Nephron (organoid): Measurements from ENCODE around the gene METRNL.

Experiments
- H3K27ac Mint-ChIP-seq, 3 experiments: 2 replicates each; pipeline ENCODE4 v1.8.0; 2020; ENCODE audit warnings: mixed read lengths in 3 of 3, mild to moderate bottlenecking in 2 of 3, moderate library complexity in 1 of 3
- H3K27me3 Mint-ChIP-seq: 2 replicates; pipeline ENCODE4 v1.8.0; 2021; ENCODE audit warnings: low read depth, mild to moderate bottlenecking, moderate library complexity, mixed read lengths
- H3K36me3 Mint-ChIP-seq: 2 replicates; pipeline ENCODE4 v1.8.0; 2020; ENCODE audit warnings: low read depth, mixed read lengths
- H3K4me1 Mint-ChIP-seq: 2 replicates; pipeline ENCODE4 v1.8.0; 2020; ENCODE audit warnings: mixed read lengths
- H3K4me3 Mint-ChIP-seq, 3 experiments: 2 replicates each; pipeline ENCODE4 v1.8.0; 2020; ENCODE audit warnings: mild to moderate bottlenecking in 3 of 3, mixed read lengths in 3 of 3, moderate library complexity in 2 of 3
- H3K9me3 Mint-ChIP-seq: 2 replicates; pipeline ENCODE4 v1.8.0; 2020; ENCODE audit warnings: mixed read lengths
- TF ChIP-seq, protein P1 (sequence below), 3 experiments: fragments of 200-600 bp; sonication (generic); IDR thresholded peaks; one replicate each; pipeline ENCODE4 v1.5.0; 2021; ENCODE audit warnings: antibody characterized with exemption in 3 of 3; ENCODE audit not compliant: unreplicated experiment in 3 of 3

The METRNL gene

DNA sequence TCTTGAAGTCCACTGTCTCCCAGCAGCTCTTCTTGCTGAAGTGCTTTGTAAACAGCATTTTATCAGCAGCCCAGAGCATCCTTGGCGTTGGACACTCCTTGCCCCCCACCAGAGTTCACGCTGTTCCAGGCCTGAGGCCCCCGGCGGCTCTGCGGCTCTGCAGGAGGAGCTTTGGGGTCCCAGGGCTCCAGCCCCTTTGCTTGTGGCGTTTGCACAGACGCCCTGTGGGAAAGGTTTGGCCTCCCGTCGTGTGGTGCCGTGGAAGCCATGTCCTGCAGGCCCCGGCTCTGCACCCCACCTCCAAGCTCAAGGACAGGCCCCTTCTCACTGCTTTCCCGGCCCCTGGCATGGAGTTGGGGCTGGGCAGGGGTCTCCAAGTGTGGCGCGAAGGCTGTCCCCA lies 14.1 kb downstream of the METRNL start:
- Mint-ChIP-seq H3K27me3 (peaks cover 4% of the 10 kb centered on the region), H3K4me1 (peaks cover 20% of the 10 kb centered on the region), H3K9me3 (no peaks in the 10 kb centered on the region), H3K4me3 (no peak overlapping the region), H3K27ac (no peak overlapping the region), H3K36me3 (peaks cover 12% of the 10 kb centered on the region)
- TF ChIP-seq, protein P1, sequence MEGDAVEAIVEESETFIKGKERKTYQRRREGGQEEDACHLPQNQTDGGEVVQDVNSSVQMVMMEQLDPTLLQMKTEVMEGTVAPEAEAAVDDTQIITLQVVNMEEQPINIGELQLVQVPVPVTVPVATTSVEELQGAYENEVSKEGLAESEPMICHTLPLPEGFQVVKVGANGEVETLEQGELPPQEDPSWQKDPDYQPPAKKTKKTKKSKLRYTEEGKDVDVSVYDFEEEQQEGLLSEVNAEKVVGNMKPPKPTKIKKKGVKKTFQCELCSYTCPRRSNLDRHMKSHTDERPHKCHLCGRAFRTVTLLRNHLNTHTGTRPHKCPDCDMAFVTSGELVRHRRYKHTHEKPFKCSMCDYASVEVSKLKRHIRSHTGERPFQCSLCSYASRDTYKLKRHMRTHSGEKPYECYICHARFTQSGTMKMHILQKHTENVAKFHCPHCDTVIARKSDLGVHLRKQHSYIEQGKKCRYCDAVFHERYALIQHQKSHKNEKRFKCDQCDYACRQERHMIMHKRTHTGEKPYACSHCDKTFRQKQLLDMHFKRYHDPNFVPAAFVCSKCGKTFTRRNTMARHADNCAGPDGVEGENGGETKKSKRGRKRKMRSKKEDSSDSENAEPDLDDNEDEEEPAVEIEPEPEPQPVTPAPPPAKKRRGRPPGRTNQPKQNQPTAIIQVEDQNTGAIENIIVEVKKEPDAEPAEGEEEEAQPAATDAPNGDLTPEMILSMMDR (IDR thresholded peaks at IDR 0.05; ENCODE audit: unreplicated experiment in 3 of 3), result no peak

DNA sequence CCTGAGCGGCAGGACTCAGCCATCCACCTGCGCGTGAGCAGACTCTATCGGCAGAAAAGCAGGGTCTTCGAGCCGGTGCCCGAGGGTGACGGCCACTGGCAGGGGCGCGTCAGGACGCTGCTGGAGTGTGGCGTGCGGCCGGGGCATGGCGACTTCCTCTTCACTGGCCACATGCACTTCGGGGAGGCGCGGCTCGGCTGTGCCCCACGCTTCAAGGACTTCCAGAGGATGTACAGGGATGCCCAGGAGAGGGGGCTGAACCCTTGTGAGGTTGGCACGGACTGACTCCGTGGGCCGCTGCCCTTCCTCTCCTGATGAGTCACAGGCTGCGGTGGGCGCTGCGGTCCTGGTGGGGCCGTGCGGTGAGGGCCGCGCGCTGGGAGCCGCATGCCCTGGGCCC lies 14.9 kb downstream of the METRNL start:
- H3K27me3 Mint-ChIP-seq, result peaks cover 4% of the 10 kb centered on the region

DNA sequence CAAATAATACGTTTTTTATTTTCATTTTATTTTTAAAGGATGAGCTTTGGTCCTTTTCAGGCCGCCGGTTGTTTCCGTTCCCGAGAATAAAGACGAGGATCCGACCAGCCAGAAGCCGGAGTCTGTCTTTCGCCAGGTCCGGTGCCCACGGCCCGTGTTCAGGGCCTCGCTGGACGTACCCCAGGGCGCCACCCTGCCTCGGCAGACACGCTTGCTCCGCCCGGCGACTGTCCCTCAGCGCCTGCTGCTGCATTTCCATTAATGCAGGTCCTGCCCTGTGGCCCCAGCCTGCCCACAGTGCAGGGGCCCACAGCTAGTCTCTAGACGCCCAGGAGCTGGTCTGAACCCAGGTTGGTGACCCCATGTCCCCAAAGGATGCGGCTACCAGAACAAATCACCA lies 15.6 kb downstream of the METRNL start:
- Mint-ChIP-seq H3K4me1 (peaks cover 16% of the 10 kb centered on the region), H3K27me3 (peaks cover 4% of the 10 kb centered on the region), H3K36me3 (peaks cover 12% of the 10 kb centered on the region), H3K9me3 (no peaks in the 10 kb centered on the region), H3K27ac (no peak overlapping the region), H3K4me3 (no peak overlapping the region)
- TF ChIP-seq, protein P1 (IDR thresholded peaks at IDR 0.05; ENCODE audit: unreplicated experiment in 3 of 3), result no peak

More for the DNA sequence above, 14.9 kb downstream of the METRNL start:
- Mint-ChIP-seq H3K36me3 (peaks cover 12% of the 10 kb centered on the region), H3K4me3 (no peak overlapping the region), H3K27ac (no peak overlapping the region), H3K4me1 (peaks cover 18% of the 10 kb centered on the region), H3K9me3 (no peaks in the 10 kb centered on the region)
- TF ChIP-seq, protein P1 (IDR thresholded peaks at IDR 0.05; ENCODE audit: unreplicated experiment in 3 of 3), result no peak

DNA sequence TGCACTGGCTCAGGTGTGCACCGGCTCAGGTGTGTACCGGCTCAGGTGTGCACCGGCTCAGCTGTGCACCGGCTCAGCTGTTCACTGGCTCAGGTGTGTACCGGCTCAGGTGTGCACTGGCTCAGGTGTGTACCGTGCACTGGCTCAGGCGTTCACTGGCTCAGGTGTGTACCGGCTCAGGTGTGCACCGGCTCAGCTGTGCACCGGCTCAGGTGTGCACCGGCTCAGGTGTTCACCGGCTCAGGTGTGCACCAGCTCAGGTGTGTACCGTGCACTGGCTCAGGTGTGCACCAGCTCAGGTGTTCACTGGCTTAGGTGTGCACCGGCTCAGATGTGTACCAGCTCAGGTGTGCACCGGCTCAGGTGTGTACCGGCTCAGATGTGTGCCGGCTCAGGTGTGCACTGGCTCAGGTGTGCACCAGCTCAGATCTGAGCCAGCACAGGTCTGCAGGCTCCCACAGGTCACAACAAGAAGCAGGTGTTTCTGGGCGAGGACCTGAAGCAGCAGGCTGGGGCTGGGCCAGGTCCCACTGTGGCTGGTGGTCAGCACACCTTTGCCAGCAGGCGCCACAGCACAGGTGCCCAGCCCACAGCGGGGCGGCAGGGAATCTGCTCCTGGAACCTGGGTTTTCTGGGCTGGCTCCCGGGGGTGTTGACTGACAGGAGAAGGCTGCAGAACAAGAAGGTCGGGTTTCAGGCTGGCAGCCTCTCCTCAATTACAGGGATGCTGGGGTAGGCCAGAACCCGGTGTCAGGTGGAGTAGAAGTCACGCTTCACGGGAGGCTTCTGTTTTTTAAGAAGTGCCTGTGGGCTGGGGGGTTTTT lies 17.2 kb downstream of the METRNL start:
- Mint-ChIP-seq H3K4me1 (peaks cover 20% of the 10 kb centered on the region), H3K4me3 (peak overlapping the region in 2 of 3 experiments; percentile 26 to 28), H3K9me3 (no peaks in the 10 kb centered on the region), H3K27me3 (peaks cover 4% of the 10 kb centered on the region), H3K27ac (peak overlapping the region; percentile 75 to 89 (median 88)), H3K36me3 (peaks cover 9% of the 10 kb centered on the region)
- TF ChIP-seq, protein P1 (IDR thresholded peaks at IDR 0.05; ENCODE audit: unreplicated experiment in 3 of 3), result no peak

DNA sequence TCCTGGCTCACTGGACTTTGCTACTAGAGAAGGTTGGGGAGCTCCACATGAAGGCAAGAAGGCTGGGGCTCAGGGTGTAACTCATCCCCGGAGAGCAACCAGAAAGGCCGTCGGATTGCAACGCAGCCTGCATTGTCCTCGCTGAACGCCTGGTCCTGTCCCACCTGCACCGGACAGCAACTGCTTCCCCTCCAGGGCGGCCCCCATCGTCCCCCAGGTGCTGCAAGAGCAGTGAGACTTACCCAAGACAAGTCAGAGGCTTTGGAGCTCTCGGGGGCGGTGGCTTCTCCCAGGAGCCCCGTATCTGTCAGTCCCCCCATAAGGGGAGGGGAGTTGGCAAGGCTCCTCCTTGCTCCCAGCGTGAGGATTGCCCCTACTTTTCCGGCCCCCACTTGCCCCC lies 18.4 kb downstream of the METRNL start:
- TF ChIP-seq, protein P1 (IDR thresholded peaks at IDR 0.05; ENCODE audit: unreplicated experiment in 3 of 3), result no peak
- Mint-ChIP-seq H3K27me3 (peaks cover 4% of the 10 kb centered on the region), H3K9me3 (no peaks in the 10 kb centered on the region), H3K27ac (no peak overlapping the region), H3K4me1 (peaks cover 21% of the 10 kb centered on the region), H3K36me3 (peaks cover 9% of the 10 kb centered on the region), H3K4me3 (no peak overlapping the region)
